IMR-90 (cell line): ENCODE results near the gene MCRIP2.

Source experiments
- BHLHE40 ChIP-seq: fragments of 150-350 bp; IDR thresholded peaks from 2 replicates; pipeline ENCODE4 v1.6.1; 2016; ENCODE audit warnings: mild to moderate bottlenecking, low read depth, low read length
- CTCF ChIP-seq: conservative IDR thresholded peaks from 2 replicates; pipeline ENCODE4 v1.5.1; 2012; ENCODE audit warnings: mild to moderate bottlenecking, low read depth, low read length, improper control_type of control experiment
- ELK1 ChIP-seq: fragments of 150-350 bp; IDR thresholded peaks from 2 replicates; pipeline ENCODE4 v1.6.1; 2016; ENCODE audit warnings: low read depth, mild to moderate bottlenecking, low read length, moderate library complexity, borderline replicate concordance
- FOS ChIP-seq: fragments of 150-350 bp; IDR thresholded peaks from 2 replicates; pipeline ENCODE4 v1.6.1; 2016; ENCODE audit warnings: low read depth, low read length
- MAFK ChIP-seq: IDR thresholded peaks from 2 replicates; pipeline ENCODE4 v1.6.1; 2012; ENCODE audit warnings: low read depth, low read length, improper control_type of control experiment
- RCOR1 ChIP-seq: IDR thresholded peaks from 2 replicates; pipeline ENCODE4 v1.6.1; 2012; ENCODE audit warnings: mild to moderate bottlenecking, low read length, improper control_type of control experiment; ENCODE audit not compliant: insufficient replicate concordance
- SMC3 ChIP-seq: fragments of 150-350 bp; IDR thresholded peaks from 2 replicates; pipeline ENCODE4 v1.6.1; 2016; ENCODE audit warnings: low read depth, mild to moderate bottlenecking, antibody characterized with exemption, low read length, moderate library complexity

GRCh38 chr16:667113-667779 is 25.6 kb downstream of the MCRIP2 start:
- no peak for TF ChIP-seq ELK1
- TF ChIP-seq CTCF: no peak
- no peak for TF ChIP-seq RCOR1
- TF ChIP-seq MAFK: no peak
- TF ChIP-seq SMC3: no peak
- no peak for TF ChIP-seq FOS
- no peak for TF ChIP-seq BHLHE40
